Neural progenitor cell (in vitro differentiated cells): ENCODE measurements around the gene NCKAP5.

Experiments
- CTCF ChIP-seq: fragments of 200-600 bp; sonication (generic); IDR thresholded peaks from 2 replicates; pipeline ENCODE4 v1.5.1; 2017; ENCODE audit warnings: antibody characterized with exemption, mild to moderate bottlenecking
- EZH2 ChIP-seq: fragments of 200-600 bp; sonication (generic); IDR thresholded peaks from 2 replicates; pipeline ENCODE4 v1.6.1; 2017; ENCODE audit warnings: antibody characterized with exemption, mild to moderate bottlenecking, moderate library complexity
- EZH2phosphoT487 ChIP-seq: fragments of 200-600 bp; sonication (generic); IDR thresholded peaks from 2 replicates; pipeline ENCODE4 v1.6.1; 2017; ENCODE audit warnings: antibody characterized with exemption

- TF ChIP-seq CTCF (no peak), EZH2 (no peak), EZH2phosphoT487 (no peak)
Observed at GRCh38 chr2:133526530-133527300, 41.5 kb downstream of the NCKAP5 start.
